SJSA1 (cell line): ENCODE results near the gene DUSP15. TPM values are rescaled to one million over a fixed set of nuclear protein-coding genes. Genes with fewer than 3 reads are reported as not detected.
A peak's percentile ranks its signal among the peaks of the same experiment; 100 is the strongest.

ENCODE experiments used
- DNase-seq, 2 experiments: peaks; one replicate each; pipeline ENCODE4 v3.0.0-alpha.2; 2015 to 2020; ENCODE audit warnings: low spot score in 2 of 2, low read depth in 1 of 2
- H3K27ac ChIP-seq: fragments of 250-450 bp; sonication (Bioruptor Pico); 2 replicates; pipeline ENCODE4 v1.5.1; 2020; ENCODE audit warnings: mild to moderate bottlenecking, moderate library complexity
- H3K27me3 ChIP-seq: fragments of 250-450 bp; sonication (Bioruptor Pico); replicated peaks from 2 replicates; pipeline ENCODE4 v1.5.1; 2020; ENCODE audit warnings: mild to moderate bottlenecking, moderate library complexity
- H3K36me3 ChIP-seq: fragments of 250-450 bp; sonication (Bioruptor Pico); 2 replicates; pipeline ENCODE4 v1.5.1; 2020; ENCODE audit warnings: mild to moderate bottlenecking
- H3K4me1 ChIP-seq: fragments of 250-450 bp; sonication (Bioruptor Pico); replicated peaks from 2 replicates; pipeline ENCODE4 v1.6.1; 2021; ENCODE audit warnings: mild to moderate bottlenecking
- H3K4me3 ChIP-seq: fragments of 250-450 bp; sonication (Bioruptor Pico); 2 replicates; pipeline ENCODE4 v1.5.1; 2020; ENCODE audit warnings: mild to moderate bottlenecking
- H3K9me3 ChIP-seq: fragments of 250-450 bp; sonication (Bioruptor Pico); replicated peaks from 2 replicates; pipeline ENCODE4 v1.5.1; 2020; ENCODE audit warnings: mild to moderate bottlenecking
- total RNA-seq: library from RNA; depleted of rRNA; stranded (reverse); fragments of >200 nt; shearing (Covaris generic); gene quantifications from 2 replicates; pipeline ENCODE4 v1.2.3, GENCODE V29; 2014

Gene DUSP15
- total RNA-seq, 1 experiment from 2014 or later = 1.5 TPM

DNA sequence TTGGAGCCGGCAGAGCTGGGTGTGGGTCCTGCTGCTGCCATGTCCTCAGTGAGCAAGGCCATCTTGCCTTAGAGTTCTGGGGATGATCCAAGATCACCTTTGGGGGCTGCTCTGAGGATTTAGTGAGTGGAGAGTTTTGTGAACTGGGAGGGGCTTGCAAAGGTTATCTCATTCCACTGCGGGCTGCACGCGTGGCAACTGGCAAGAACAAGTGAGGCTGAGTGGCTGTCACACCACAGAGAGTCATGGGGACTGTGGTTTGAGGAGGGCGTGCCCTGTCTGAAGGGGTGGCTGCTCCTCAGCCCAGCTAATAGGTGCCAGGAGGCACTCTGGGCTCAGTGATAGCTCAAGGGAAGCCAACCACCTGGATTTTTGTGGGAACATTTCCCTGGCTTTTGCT lies 37.7 kb upstream of the DUSP15 start:
- DNase-seq = no peak

DNA sequence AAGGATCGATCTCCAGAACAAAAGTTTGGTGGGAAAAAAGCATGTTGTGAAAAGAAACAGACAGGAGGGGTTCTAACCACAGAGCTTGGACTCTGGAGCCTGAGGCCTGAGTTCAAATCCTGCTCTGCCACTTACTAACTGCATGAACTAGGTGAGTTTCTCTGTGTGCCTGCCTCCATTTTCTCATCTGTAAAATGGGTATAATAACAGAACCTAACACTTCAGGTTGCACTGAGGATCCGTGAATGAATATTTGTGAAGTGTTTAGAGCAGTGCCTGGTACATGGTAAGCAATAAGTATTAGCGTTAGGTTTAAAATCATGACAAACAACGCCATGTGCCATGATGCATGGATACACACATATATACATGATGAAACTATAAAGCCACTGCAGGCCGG lies 36.7 kb upstream of the DUSP15 start:
- H3K4me3 ChIP-seq = no peak overlapping the region
- no peaks in the 10 kb centered on the region for H3K4me1 ChIP-seq
- no peaks in the 10 kb centered on the region for H3K36me3 ChIP-seq
- no peaks in the 10 kb centered on the region; the same call in 1 of the 2 replicates for H3K27me3 ChIP-seq
- no peaks in the 10 kb centered on the region for H3K9me3 ChIP-seq
- no peak for DNase-seq
- H3K27ac ChIP-seq = no peak overlapping the region

More for the DNA sequence above, 37.7 kb upstream of the DUSP15 start:
- Histone ChIP-seq H3K4me3 (no peak overlapping the region), H3K27ac (no peak overlapping the region), H3K4me1 (no peaks in the 10 kb centered on the region), H3K36me3 (no peaks in the 10 kb centered on the region), H3K9me3 (no peaks in the 10 kb centered on the region), H3K27me3 (no peaks in the 10 kb centered on the region; the same call in 1 of the 2 replicates)

GRCh38 chr20:31906001-31906400 lies 35.7 kb upstream of the DUSP15 start:
- Histone ChIP-seq H3K36me3 (no peaks in the 10 kb centered on the region), H3K9me3 (no peaks in the 10 kb centered on the region), H3K4me3 (no peak overlapping the region), H3K27me3 (no peaks in the 10 kb centered on the region; the same call in 1 of the 2 replicates), H3K4me1 (no peaks in the 10 kb centered on the region), H3K27ac (no peak overlapping the region)
- DNase-seq = no peak

DNA sequence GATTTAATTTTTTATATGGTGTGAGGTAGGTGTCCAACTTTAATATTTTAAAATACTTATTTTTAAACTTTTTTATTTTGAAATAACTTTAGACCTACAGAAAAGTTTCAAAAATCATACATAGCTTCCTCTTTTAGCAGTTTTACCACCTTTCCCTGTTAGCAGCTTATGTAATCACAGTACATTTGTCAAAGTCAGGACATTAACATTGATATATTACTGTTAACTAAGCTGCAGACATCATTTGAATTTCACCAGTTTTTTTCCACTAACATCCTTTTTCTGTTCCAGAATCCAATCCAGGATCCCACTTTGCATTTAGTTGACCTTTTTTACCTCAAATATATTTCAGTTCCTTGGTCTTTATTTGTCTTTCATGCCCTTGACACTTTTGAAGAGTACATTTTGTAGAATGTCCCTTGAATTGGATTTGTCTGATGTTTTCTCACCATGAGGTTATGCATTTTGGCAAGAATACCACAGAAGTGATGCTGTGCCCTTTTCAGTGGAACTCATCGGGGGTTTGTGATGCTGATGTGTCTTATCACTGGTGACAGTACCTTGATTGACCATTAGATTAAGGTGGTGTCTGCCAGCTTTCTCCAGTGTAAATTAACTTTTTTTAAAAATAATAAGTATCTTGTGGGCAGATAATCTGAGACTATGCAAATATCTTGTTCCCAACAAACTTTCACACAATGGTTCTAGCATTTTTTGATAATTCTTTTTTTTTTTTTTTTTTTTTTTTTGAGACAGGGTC lies 33.5 kb upstream of the DUSP15 start:
- no peaks in the 10 kb centered on the region for H3K9me3 ChIP-seq
- H3K27ac ChIP-seq = no peak overlapping the region
- no peaks in the 10 kb centered on the region for H3K4me1 ChIP-seq
- no peaks in the 10 kb centered on the region; the same call in 1 of the 2 replicates for H3K27me3 ChIP-seq
- no peak for DNase-seq
- no peaks in the 10 kb centered on the region for H3K36me3 ChIP-seq
- H3K4me3 ChIP-seq = no peak overlapping the region

- Histone ChIP-seq H3K36me3 (no peaks in the 10 kb centered on the region), H3K4me3 (no peak overlapping the region), H3K27me3 (no peaks in the 10 kb centered on the region; the same call in 1 of the 2 replicates), H3K27ac (no peak overlapping the region), H3K4me1 (no peaks in the 10 kb centered on the region), H3K9me3 (no peaks in the 10 kb centered on the region)
- no peak for DNase-seq
Observed at GRCh38 chr20:31901615-31902014, 31.3 kb upstream of the DUSP15 start.

- no peaks in the 10 kb centered on the region for H3K9me3 ChIP-seq
- H3K4me1 ChIP-seq = no peaks in the 10 kb centered on the region
- no peak overlapping the region for H3K27ac ChIP-seq
- no peak overlapping the region for H3K4me3 ChIP-seq
- no peaks in the 10 kb centered on the region for H3K36me3 ChIP-seq
- H3K27me3 ChIP-seq = no peaks in the 10 kb centered on the region; the same call in 1 of the 2 replicates
- no peak for DNase-seq
Observed at GRCh38 chr20:31897541-31897940, 27.2 kb upstream of the DUSP15 start.

DNA sequence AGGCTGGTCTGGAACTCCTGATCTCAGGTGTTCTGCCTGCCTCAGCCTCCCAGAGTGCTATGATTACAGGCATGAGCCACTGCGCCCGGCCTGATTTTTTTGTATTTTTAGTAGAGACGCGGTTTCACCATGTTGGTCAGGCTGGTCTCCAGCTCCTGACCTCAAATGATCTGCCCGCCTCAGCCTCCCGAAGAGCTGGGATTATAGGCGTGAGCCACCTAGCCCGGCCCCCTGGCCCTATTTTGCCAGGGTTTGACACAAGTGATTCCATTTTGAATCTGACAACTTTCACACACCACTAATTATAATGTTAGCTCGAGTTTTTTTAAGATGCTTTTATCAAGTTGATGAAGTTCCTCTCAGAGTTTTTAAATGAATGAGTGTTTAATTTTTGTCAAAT lies 25.7 kb upstream of the DUSP15 start:
- Histone ChIP-seq H3K27me3 (no peaks in the 10 kb centered on the region; the same call in 1 of the 2 replicates), H3K4me1 (no peaks in the 10 kb centered on the region), H3K4me3 (no peak overlapping the region), H3K9me3 (no peaks in the 10 kb centered on the region), H3K27ac (no peak overlapping the region), H3K36me3 (no peaks in the 10 kb centered on the region)
- DNase-seq = no peak

GRCh38 chr20:31894980-31895675 lies 24.8 kb upstream of the DUSP15 start:
- peak in 1 of 2 experiments; percentile 40 for DNase-seq
- no peaks in the 10 kb centered on the region for H3K36me3 ChIP-seq
- no peak overlapping the region for H3K4me3 ChIP-seq
- no peak overlapping the region for H3K27ac ChIP-seq
- peaks cover 2% of the 10 kb centered on the region; the same call in 1 of the 2 replicates for H3K27me3 ChIP-seq
- no peaks in the 10 kb centered on the region for H3K9me3 ChIP-seq
- no peaks in the 10 kb centered on the region for H3K4me1 ChIP-seq

GRCh38 chr20:31890646-31891045 lies 20.3 kb upstream of the DUSP15 start:
- H3K27me3 ChIP-seq = 0 out of 2 replicates have a peak, but pooled peaks cover 2% of the 10 kb centered on the region
- H3K4me3 ChIP-seq = no peak overlapping the region
- no peaks in the 10 kb centered on the region for H3K4me1 ChIP-seq
- H3K9me3 ChIP-seq = no peaks in the 10 kb centered on the region
- DNase-seq = peak in 1 of 2 experiments; percentile 36
- H3K27ac ChIP-seq = no peak overlapping the region
- H3K36me3 ChIP-seq = no peaks in the 10 kb centered on the region

GRCh38 chr20:31883829-31884228 lies 13.5 kb upstream of the DUSP15 start:
- no peak for DNase-seq
- Histone ChIP-seq H3K27me3 (no peaks in the 10 kb centered on the region), H3K27ac (no peak overlapping the region), H3K4me1 (peaks cover 8% of the 10 kb centered on the region; the same call in 1 of the 2 replicates), H3K4me3 (no peak overlapping the region), H3K36me3 (no peaks in the 10 kb centered on the region), H3K9me3 (no peaks in the 10 kb centered on the region)

- DNase-seq = no peak
- Histone ChIP-seq H3K9me3 (no peaks in the 10 kb centered on the region), H3K27ac (no peak overlapping the region), H3K36me3 (no peaks in the 10 kb centered on the region), H3K4me3 (no peak overlapping the region), H3K4me1 (peaks cover 8% of the 10 kb centered on the region; the same call in 1 of the 2 replicates), H3K27me3 (no peaks in the 10 kb centered on the region)
Observed at GRCh38 chr20:31881945-31882344, 11.6 kb upstream of the DUSP15 start.

DNA sequence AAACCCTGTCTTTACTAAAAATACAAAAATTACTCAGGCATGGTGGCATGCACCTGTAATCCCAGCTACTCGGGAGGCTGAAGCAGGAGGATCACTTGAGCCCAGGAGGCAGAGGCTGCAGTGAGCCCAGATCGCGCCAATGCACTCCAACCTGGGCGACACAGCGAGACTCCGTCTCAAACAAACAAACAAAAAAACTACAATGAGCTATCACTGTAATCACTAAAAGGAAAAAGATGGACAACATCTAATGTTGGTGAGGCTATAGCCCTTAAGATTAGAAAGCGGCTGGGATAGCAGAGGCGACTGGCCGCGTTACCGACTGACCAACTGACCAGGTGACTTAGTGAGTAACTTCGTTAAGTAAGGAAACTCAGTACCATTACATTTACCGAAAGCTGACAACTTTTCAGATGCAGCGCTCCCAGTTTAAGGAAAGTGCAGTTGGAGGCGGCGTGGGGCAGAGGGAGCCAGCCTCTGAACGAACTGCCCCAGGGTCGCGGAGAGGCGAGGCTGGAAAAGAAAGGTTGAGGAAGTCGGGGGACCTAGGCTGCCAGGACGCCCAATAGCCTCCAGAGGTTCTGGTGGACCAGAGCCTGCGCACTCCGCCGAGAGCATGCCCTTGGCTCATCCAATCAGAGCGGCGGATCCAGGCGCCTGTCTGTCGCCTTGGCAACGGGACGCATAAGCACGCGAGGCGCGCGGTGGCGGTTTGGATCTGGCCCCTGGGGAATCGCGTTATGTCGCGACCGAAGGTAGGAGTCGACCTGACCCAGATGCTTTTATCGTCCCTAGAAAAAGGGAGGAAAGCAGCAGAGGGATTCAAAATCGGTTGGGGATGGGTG lies 9.0 kb upstream of the DUSP15 start:
- DNase-seq = peak; percentile 92 to 95
- no peaks in the 10 kb centered on the region for H3K9me3 ChIP-seq
- peak overlapping the region; percentile 80 for H3K27ac ChIP-seq
- H3K36me3 ChIP-seq = no peaks in the 10 kb centered on the region
- H3K4me1 ChIP-seq = peaks cover 8% of the 10 kb centered on the region; the same call in 1 of the 2 replicates
- peak overlapping the region; percentile 43 for H3K4me3 ChIP-seq
- H3K27me3 ChIP-seq = no peaks in the 10 kb centered on the region

DNA sequence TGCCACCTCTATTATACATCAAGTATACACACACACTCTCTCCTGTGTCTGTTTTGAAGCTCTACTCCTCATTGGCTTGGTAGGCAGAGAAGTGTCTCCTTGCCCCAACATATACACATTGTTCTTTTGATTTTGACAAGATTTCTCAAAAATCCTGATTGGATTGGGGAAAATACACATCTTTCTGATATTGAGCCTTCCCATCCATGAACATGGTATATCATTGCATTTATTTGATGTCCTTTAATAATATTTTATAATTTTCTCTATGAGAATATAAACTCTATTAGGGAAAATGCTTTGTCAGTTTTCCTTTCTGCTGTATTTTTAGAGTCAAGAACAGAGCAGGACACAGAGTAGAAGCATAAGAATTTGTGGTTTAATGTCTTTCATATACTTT lies 7.4 kb upstream of the DUSP15 start:
- Histone ChIP-seq H3K4me3 (no peak overlapping the region), H3K4me1 (peaks cover 8% of the 10 kb centered on the region; the same call in 1 of the 2 replicates), H3K9me3 (no peaks in the 10 kb centered on the region), H3K27ac (no peak overlapping the region), H3K36me3 (no peaks in the 10 kb centered on the region), H3K27me3 (no peaks in the 10 kb centered on the region)
- no peak for DNase-seq
